ENCODE measurements around the gene COL4A4.
"Not testable (repeated sequence)": the region's sequence is repeated elsewhere in the genome, so short reads cannot be mapped to it uniquely, and the experiment has no call there.

Gene COL4A4

GRCh38 chr2:227106845-227107759 lies 56.9 kb downstream of the COL4A4 start:
- no peak for DNase-seq

GRCh38 chr2:227103583-227103982 lies 60.4 kb downstream of the COL4A4 start:
- DNase-seq: no peak

- DNase-seq: no peak
Measured at GRCh38 chr2:227099340-227099739, 64.7 kb downstream of the COL4A4 start.

- no peak for DNase-seq
Measured at GRCh38 chr2:227098162-227098515, 65.9 kb downstream of the COL4A4 start.

GRCh38 chr2:227097495-227098161 lies 66.4 kb downstream of the COL4A4 start:
- DNase-seq: no peak

GRCh38 chr2:227095346-227095745 lies 68.7 kb downstream of the COL4A4 start:
- DNase-seq: no peak

GRCh38 chr2:227082286-227082685 lies 81.7 kb downstream of the COL4A4 start:
- no peak for DNase-seq

- DNase-seq: no peak
Measured at GRCh38 chr2:227079726-227080125, 84.3 kb downstream of the COL4A4 start.

GRCh38 chr2:227065065-227065464 lies 98.9 kb downstream of the COL4A4 start:
- DNase-seq: not testable (repeated sequence)

GRCh38 chr2:227058888-227059399 lies 105.1 kb downstream of the COL4A4 start:
- no peak for DNase-seq

GRCh38 chr2:227057743-227058447 lies 106.1 kb downstream of the COL4A4 start:
- DNase-seq: no peak

GRCh38 chr2:227057060-227057459 lies 106.9 kb downstream of the COL4A4 start:
- no peak for DNase-seq

GRCh38 chr2:227054006-227054405 lies 110.0 kb downstream of the COL4A4 start:
- no peak for DNase-seq

- no peak for DNase-seq
Measured at GRCh38 chr2:227052879-227053278, 111.1 kb downstream of the COL4A4 start.

- no peak for DNase-seq
Measured at GRCh38 chr2:227043981-227044380, 120.0 kb downstream of the COL4A4 start.

GRCh38 chr2:227038550-227039189 lies 125.3 kb downstream of the COL4A4 start:
- no peak for DNase-seq

GRCh38 chr2:227036527-227036926 lies 127.5 kb downstream of the COL4A4 start:
- no peak for DNase-seq

- DNase-seq: no peak
Measured at GRCh38 chr2:227035711-227036367, 128.2 kb downstream of the COL4A4 start.

GRCh38 chr2:227033471-227034148 lies 130.4 kb downstream of the COL4A4 start:
- no peak for DNase-seq

GRCh38 chr2:227031379-227031778 lies 132.6 kb downstream of the COL4A4 start:
- DNase-seq: no peak

- DNase-seq: no peak
Measured at GRCh38 chr2:227030789-227031188, 133.2 kb downstream of the COL4A4 start.

Measured in activated CD4-positive, alpha-beta T cell treated with anti-CD3 and anti-CD28 coated beads for 1 hour (primary cell).